HCT116 (cell line): Measurements from ENCODE around the gene HNRNPAB. TPM values are rescaled to one million over a fixed set of nuclear protein-coding genes. Genes with fewer than 3 reads are reported as not detected.

Experiments
- ATAC-seq: fragments of 200-7000 bp; cut with Tn5 transposase; 2 replicates; pipeline ENCODE4 v1.9.1; 2020; ENCODE audit warnings: mild to moderate bottlenecking, moderate library complexity
- BruUV-seq: library from RNA; stranded (reverse); fragments of 400-500 nt; replicated peaks from 2 replicates; lab custom pipeline; 2021; lab: Mats Ljungman, UMichigan
- CTCF ChIA-PET: fragments of 300-600 bp; sonication (Branson Sonifier 250); formaldehyde crosslinking; loops from one replicate; lab custom pipeline; 2021; ENCODE audit warnings: antibody characterized with exemption; lab: Charles Lee
- POLR2A ChIA-PET: fragments of 300-600, 350-600 bp; sonication (Branson Sonifier 250); formaldehyde crosslinking; loops from one replicate; lab custom pipeline; 2021; ENCODE audit warnings: antibody characterized with exemption; lab: Charles Lee
- RAD21 ChIA-PET, 2 experiments: fragments of 300-600 bp; sonication (Branson Sonifier 250); formaldehyde crosslinking; loops; one replicate each; lab custom pipeline; 2023; ENCODE audit warnings: low total read pairs in 2 of 2; ENCODE audit not compliant: uncharacterized antibody in 2 of 2, unreplicated experiment in 2 of 2, low non-redundant PET in 1 of 2; lab: Charles Lee
- DNase-seq: peaks from one replicate; pipeline ENCODE4 v3.0.0-alpha.2; 2010; ENCODE audit warnings: low read depth, low spot score
- H2AFZ ChIP-seq: fragments of 200-600 bp; shearing (Covaris generic), sonication (generic); 2 replicates; pipeline ENCODE4 v1.6.1; 2017; ENCODE audit warnings: low read depth, mixed run types, mixed read lengths, antibody characterized with exemption, low read length; ENCODE audit not compliant: poor library complexity, severe bottlenecking
- H3K27ac ChIP-seq: 2 replicates; pipeline ENCODE4 v1.5.1; 2012; ENCODE audit warnings: low read depth, low read length
- H3K27me3 ChIP-seq: fragments of 200-600 bp; sonication (generic); 2 replicates; pipeline ENCODE4 v1.6.1; 2016; ENCODE audit warnings: mixed run types, low read length, mixed read lengths; ENCODE audit not compliant: insufficient read depth
- H3K36me3 ChIP-seq, 2 experiments: fragments of 200-500 bp in 1 of 2; fragments of 200-600 bp in 1 of 2; sonication (Bioruptor generic) in 1 of 2; sonication (generic) in 1 of 2; 2 replicates each; pipeline versions ENCODE4 v1.5.1 to v1.6.1; 2014 to 2016; ENCODE audit warnings: low read length in 2 of 2, inconsistent platforms in 1 of 2, mixed read lengths in 1 of 2, mixed run types in 1 of 2; ENCODE audit not compliant: insufficient read depth in 2 of 2, control insufficient read depth in 1 of 2
- H3K4me1 ChIP-seq, 2 experiments: fragments of 200-600 bp in 1 of 2; sonication (generic) in 1 of 2; 2 replicates each; pipeline versions ENCODE4 v1.5.1 to v1.6.1; 2012 to 2017; ENCODE audit warnings: low read length in 2 of 2, inconsistent platforms in 1 of 2, mild to moderate bottlenecking in 1 of 2, mixed read lengths in 1 of 2, mixed run types in 1 of 2, moderate library complexity in 1 of 2; ENCODE audit not compliant: insufficient read depth in 2 of 2, control insufficient read depth in 1 of 2
- H3K4me2 ChIP-seq: fragments of 200-600 bp; sonication (generic); 2 replicates; pipeline ENCODE4 v1.6.1; 2017; ENCODE audit warnings: mixed run types, low read length, mixed read lengths
- H3K4me3 ChIP-seq, 2 experiments: fragments of 200-600 bp in 1 of 2; sonication (generic) in 1 of 2; replicated peaks in 1 of 2; 2 replicates each; pipeline ENCODE4 v1.5.1; 2011 to 2016; ENCODE audit warnings: low read length in 2 of 2, control low read depth in 1 of 2, low read depth in 1 of 2, mild to moderate bottlenecking in 1 of 2, mixed read lengths in 1 of 2, mixed run types in 1 of 2
- H3K79me2 ChIP-seq: fragments of 200-600 bp; sonication (generic); 2 replicates; pipeline ENCODE4 v1.6.1; 2017; ENCODE audit warnings: mild to moderate bottlenecking, mixed run types, low read length, moderate library complexity, mixed read lengths; ENCODE audit not compliant: insufficient read depth
- H3K9ac ChIP-seq: fragments of 200-600 bp; sonication (generic); 2 replicates; pipeline ENCODE4 v1.6.1; 2016; ENCODE audit warnings: low read length, mixed read lengths
- H3K9me2 ChIP-seq: fragments of 200-600 bp; sonication (generic), shearing (Covaris generic); 2 replicates; pipeline ENCODE4 v1.6.1; 2017; ENCODE audit warnings: mixed run types, mild to moderate bottlenecking, moderate library complexity; ENCODE audit not compliant: insufficient read depth
- H3K9me3 ChIP-seq, 2 experiments: fragments of 200-500 bp in 1 of 2; fragments of 200-600 bp in 1 of 2; sonication (Bioruptor generic) in 1 of 2; sonication (generic) in 1 of 2; 2 replicates each; pipeline ENCODE4 v1.6.1; 2014 to 2017; ENCODE audit warnings: low read length in 2 of 2, mixed read lengths in 2 of 2, inconsistent platforms in 1 of 2, low read depth in 1 of 2, mild to moderate bottlenecking in 1 of 2, mixed run types in 1 of 2, moderate library complexity in 1 of 2; ENCODE audit not compliant: control insufficient read depth in 1 of 2, insufficient read depth in 1 of 2
- H4K20me1 ChIP-seq: fragments of 200-600 bp; sonication (generic), shearing (Covaris generic); 2 replicates; pipeline ENCODE4 v1.6.1; 2017; ENCODE audit warnings: mixed run types, mild to moderate bottlenecking, moderate library complexity; ENCODE audit not compliant: insufficient read depth
- CBX3 ChIP-seq: IDR thresholded peaks from 2 replicates; pipeline ENCODE4 v1.6.1; 2012; ENCODE audit warnings: low read depth
- CEBPB ChIP-seq: IDR thresholded peaks from 2 replicates; pipeline ENCODE4 v1.6.1; 2012; ENCODE audit warnings: low read depth
- CTCF ChIP-seq, 3 experiments: fragments of 200-600 bp in 1 of 3; sonication (generic) in 1 of 3; IDR thresholded peaks in 2 of 3; conservative IDR thresholded peaks in 1 of 3; 2 replicates each; pipeline ENCODE4 v1.5.1; 2012 to 2017; ENCODE audit warnings: low read depth in 2 of 3, low read length in 2 of 3, antibody characterized with exemption in 1 of 3, borderline replicate concordance in 1 of 3, control low read depth in 1 of 3, mild to moderate bottlenecking in 1 of 3, mixed read lengths in 1 of 3, mixed run types in 1 of 3, moderate library complexity in 1 of 3; ENCODE audit not compliant: insufficient read depth in 1 of 3
- EGR1 ChIP-seq: IDR thresholded peaks from 2 replicates; pipeline ENCODE4 v1.6.1; 2012; ENCODE audit warnings: low read depth
- ELF1 ChIP-seq: IDR thresholded peaks from 2 replicates; pipeline ENCODE4 v1.6.1; 2012; ENCODE audit warnings: low read depth, borderline replicate concordance
- EZH2 ChIP-seq: fragments of 200-600 bp; sonication (generic); IDR thresholded peaks from 2 replicates; pipeline ENCODE4 v1.6.1; 2017; ENCODE audit warnings: antibody characterized with exemption, mixed run types
- EZH2phosphoT487 ChIP-seq: fragments of 200-600 bp; IDR thresholded peaks from 2 replicates; pipeline ENCODE4 v1.6.1; 2018; ENCODE audit warnings: antibody characterized with exemption, borderline replicate concordance
- FOSL1 ChIP-seq: IDR thresholded peaks from 2 replicates; pipeline ENCODE4 v1.6.1; 2012; ENCODE audit warnings: low read depth
- JUND ChIP-seq: IDR thresholded peaks from 2 replicates; pipeline ENCODE4 v1.6.1; 2012
- MAX ChIP-seq: IDR thresholded peaks from 2 replicates; pipeline ENCODE4 v1.6.1; 2012
- POLR2AphosphoS5 ChIP-seq: IDR thresholded peaks from 2 replicates; pipeline ENCODE4 v1.6.1; 2011; ENCODE audit warnings: mild to moderate bottlenecking, low read depth, low read length, moderate library complexity
- RAD21 ChIP-seq: IDR thresholded peaks from 2 replicates; pipeline ENCODE4 v1.6.1; 2012; ENCODE audit warnings: low read depth, mild to moderate bottlenecking
- REST ChIP-seq: IDR thresholded peaks from 2 replicates; pipeline ENCODE4 v1.6.1; 2012; ENCODE audit warnings: low read depth
- SIN3A ChIP-seq: IDR thresholded peaks from 2 replicates; pipeline ENCODE4 v1.6.1; 2012; ENCODE audit warnings: low read depth
- SP1 ChIP-seq: IDR thresholded peaks from 2 replicates; pipeline ENCODE4 v1.6.1; 2012; ENCODE audit warnings: low read depth
- TCF7L2 ChIP-seq: IDR thresholded peaks from 2 replicates; pipeline ENCODE4 v1.7.0; 2011; ENCODE audit warnings: borderline replicate concordance, inconsistent platforms; ENCODE audit not compliant: insufficient read depth, insufficient read length; ENCODE audit errors: extremely low read depth
- YY1 ChIP-seq: IDR thresholded peaks from 2 replicates; pipeline ENCODE4 v1.6.1; 2011; ENCODE audit warnings: low read length, low read depth, moderate library complexity, mild to moderate bottlenecking; ENCODE audit not compliant: insufficient replicate concordance; ENCODE audit errors: extremely low read depth
- ZBTB33 ChIP-seq: IDR thresholded peaks from 2 replicates; pipeline ENCODE4 v1.6.1; 2011; ENCODE audit warnings: mild to moderate bottlenecking, low read length, moderate library complexity; ENCODE audit not compliant: insufficient replicate concordance; ENCODE audit errors: extremely low read depth
- ZFX ChIP-seq: fragments of 450-650 bp; IDR thresholded peaks from 2 replicates; pipeline ENCODE4 v1.6.1; 2017
- ZNF274 ChIP-seq: fragments of 200-500 bp; sonication (Bioruptor generic); IDR thresholded peaks from 2 replicates; pipeline ENCODE4 v1.6.1; 2014; ENCODE audit warnings: mild to moderate bottlenecking, low read depth, low read length, inconsistent platforms
- intact Hi-C: fragments of 100-400 bp; cut with micrococcal nuclease; formaldehyde crosslinking; loops from 2 replicates; pipeline ENCODE4 v1.10.0; 2022
- total RNA-seq: library from RNA; stranded (reverse); gene quantifications from one replicate; pipeline ENCODE4 v1.2.1, GENCODE V29; 2021; ENCODE audit not compliant: unreplicated experiment

Gene HNRNPAB
- total RNA-seq, 1 experiment from 2014 or later, result 273 TPM

GRCh38 chr5:178231539-178232123, 27.3 kb downstream of the HNRNPAB start:
- H3K27ac ChIP-seq, result peak overlapping the region; percentile 95
- DNase-seq, result no peak

More at GRCh38 chr5:178231539-178232123, 27.3 kb downstream of the HNRNPAB start:
- H3K36me3 ChIP-seq, result peaks cover 3 to 37% of the 10 kb centered on the region in 2 experiments; a peak in 3 of 4 replicates
- no peak overlapping the region for H2AFZ ChIP-seq
- H3K79me2 ChIP-seq, result peaks cover 30% of the 10 kb centered on the region
- RAD21 ChIA-PET, result no interaction called here
- no peaks in the 10 kb centered on the region for H4K20me1 ChIP-seq
- peak overlapping the region; percentile 98 for H3K9ac ChIP-seq
- no peaks in the 10 kb centered on the region for H3K27me3 ChIP-seq
- CTCF ChIA-PET, result no interaction called here
- peak overlapping the region; percentile 94 to 99 for H3K4me3 ChIP-seq
- TF ChIP-seq SIN3A, result no peak
- TF ChIP-seq JUND, result no peak
- no peak for TF ChIP-seq EGR1
- TF ChIP-seq ELF1, result no peak
- TF ChIP-seq SP1, result no peak
- no peak for TF ChIP-seq ZFX
- no peak for TF ChIP-seq MAX
- TF ChIP-seq REST, result no peak
- no peak for TF ChIP-seq CBX3
- no peak for TF ChIP-seq POLR2AphosphoS5
- no peak for TF ChIP-seq EZH2
- no peak for TF ChIP-seq EZH2phosphoT487
- no peak for TF ChIP-seq ZNF274
- no peak for TF ChIP-seq ZBTB33
- TF ChIP-seq RAD21, result no peak
- TF ChIP-seq CEBPB, result no peak
- no peak for TF ChIP-seq CTCF (IDR thresholded peaks at IDR 0.05 in 2 of 3, conservative IDR thresholded peaks at IDR 0.05 in 1 of 3; ENCODE audit: borderline replicate concordance in 1 of 3, insufficient read depth in 1 of 3, low read depth in 2 of 3, low read length in 2 of 3)
- no peak for TF ChIP-seq FOSL1
- TF ChIP-seq TCF7L2, result no peak
- TF ChIP-seq YY1, result no peak
- ATAC-seq, result peak; percentile 10
- POLR2A ChIA-PET, result no interaction called here
- BruUV-seq, result TSS peak; percentile 42
- H3K9me3 ChIP-seq, result no peaks in the 10 kb centered on the region
- peak overlapping the region; percentile 93 for H3K4me2 ChIP-seq
- H3K4me1 ChIP-seq, result peaks cover 13 to 31% of the 10 kb centered on the region in 2 experiments
- H3K9me2 ChIP-seq, result no peaks in the 10 kb centered on the region
- intact Hi-C loops, result no loop called here
